ENCODE results near the gene FKRP.

FKRP gene

GRCh38 chr19:46736531-46737297, 9.1 kb upstream of the FKRP start:
- DNase-seq (ENCODE audit: low spot score) (peak; percentile 58), ATAC-seq (ENCODE audit: low read depth) (no peak)
- Histone ChIP-seq H3K27ac (ENCODE audit: poor library complexity, severe bottlenecking) (no peak overlapping the region), H3K4me1 (ENCODE audit: insufficient read depth, poor library complexity, severe bottlenecking) (peaks cover 9% of the 10 kb centered on the region), H3K4me3 (ENCODE audit: severe bottlenecking) (no peak overlapping the region), H3K9me3 (ENCODE audit: severe bottlenecking) (no peaks in the 10 kb centered on the region), H3K36me3 (ENCODE audit: low read depth) (peaks cover 89% of the 10 kb centered on the region), H3K27me3 (ENCODE audit: insufficient read depth, poor library complexity, severe bottlenecking) (no peaks in the 10 kb centered on the region)
- no peak for TF ChIP-seq CTCF (IDR thresholded peaks at IDR 0.05; ENCODE audit: poor library complexity, severe bottlenecking)

GRCh38 chr19:46737298-46737654, 8.6 kb upstream of the FKRP start:
- TF ChIP-seq CTCF (IDR thresholded peaks at IDR 0.05; ENCODE audit: poor library complexity, severe bottlenecking) = no peak

GRCh38 chr19:46737761-46738171, 8.1 kb upstream of the FKRP start:
- peaks cover 84% of the 10 kb centered on the region for H3K36me3 ChIP-seq (ENCODE audit: low read depth)
- no peak overlapping the region for H3K4me3 ChIP-seq (ENCODE audit: severe bottlenecking)
- H3K4me1 ChIP-seq (ENCODE audit: insufficient read depth, poor library complexity, severe bottlenecking) = no peaks in the 10 kb centered on the region
- DNase-seq (ENCODE audit: low spot score) = peak; percentile 44
- no peaks in the 10 kb centered on the region for H3K27me3 ChIP-seq (ENCODE audit: insufficient read depth, poor library complexity, severe bottlenecking)
- H3K27ac ChIP-seq (ENCODE audit: poor library complexity, severe bottlenecking) = no peak overlapping the region
- no peak for ATAC-seq (ENCODE audit: low read depth)
- no peaks in the 10 kb centered on the region for H3K9me3 ChIP-seq (ENCODE audit: severe bottlenecking)
- TF ChIP-seq CTCF (IDR thresholded peaks at IDR 0.05; ENCODE audit: poor library complexity, severe bottlenecking) = no peak

More at GRCh38 chr19:46737298-46737654, 8.6 kb upstream of the FKRP start:
- Histone ChIP-seq H3K27me3 (ENCODE audit: insufficient read depth, poor library complexity, severe bottlenecking) (no peaks in the 10 kb centered on the region), H3K27ac (ENCODE audit: poor library complexity, severe bottlenecking) (no peak overlapping the region), H3K9me3 (ENCODE audit: severe bottlenecking) (no peaks in the 10 kb centered on the region), H3K4me3 (ENCODE audit: severe bottlenecking) (no peak overlapping the region), H3K4me1 (ENCODE audit: insufficient read depth, poor library complexity, severe bottlenecking) (peaks cover 4% of the 10 kb centered on the region), H3K36me3 (ENCODE audit: low read depth) (peaks cover 88% of the 10 kb centered on the region)
- DNase-seq (ENCODE audit: low spot score) (no peak), ATAC-seq (ENCODE audit: low read depth) (no peak)

GRCh38 chr19:46739290-46739771, 6.5 kb upstream of the FKRP start:
- DNase-seq (ENCODE audit: low spot score) = no peak
- no peaks in the 10 kb centered on the region for H3K27me3 ChIP-seq (ENCODE audit: insufficient read depth, poor library complexity, severe bottlenecking)
- no peaks in the 10 kb centered on the region for H3K9me3 ChIP-seq (ENCODE audit: severe bottlenecking)
- no peak overlapping the region for H3K4me3 ChIP-seq (ENCODE audit: severe bottlenecking)
- H3K27ac ChIP-seq (ENCODE audit: poor library complexity, severe bottlenecking) = no peak overlapping the region
- no peak for TF ChIP-seq CTCF (IDR thresholded peaks at IDR 0.05; ENCODE audit: poor library complexity, severe bottlenecking)
- no peak for ATAC-seq (ENCODE audit: low read depth)
- peaks cover 80% of the 10 kb centered on the region for H3K36me3 ChIP-seq (ENCODE audit: low read depth)
- H3K4me1 ChIP-seq (ENCODE audit: insufficient read depth, poor library complexity, severe bottlenecking) = no peaks in the 10 kb centered on the region

- no peaks in the 10 kb centered on the region for H3K9me3 ChIP-seq (ENCODE audit: severe bottlenecking)
- no peak for ATAC-seq (ENCODE audit: low read depth)
- H3K4me3 ChIP-seq (ENCODE audit: severe bottlenecking) = no peak overlapping the region
- no peak for DNase-seq (ENCODE audit: low spot score)
- H3K27me3 ChIP-seq (ENCODE audit: insufficient read depth, poor library complexity, severe bottlenecking) = no peaks in the 10 kb centered on the region
- no peaks in the 10 kb centered on the region for H3K4me1 ChIP-seq (ENCODE audit: insufficient read depth, poor library complexity, severe bottlenecking)
- H3K36me3 ChIP-seq (ENCODE audit: low read depth) = peaks cover 61% of the 10 kb centered on the region
- TF ChIP-seq CTCF (IDR thresholded peaks at IDR 0.05; ENCODE audit: poor library complexity, severe bottlenecking) = no peak
- H3K27ac ChIP-seq (ENCODE audit: poor library complexity, severe bottlenecking) = no peak overlapping the region
These were observed 4.4 kb upstream of the FKRP start for GRCh38 chr19:46741447-46741846.
